Hepatocyte (in vitro differentiated cells): ENCODE measurements around the gene KIRREL3.

Experiments used
- EZH2 ChIP-seq: fragments of 200-600 bp; sonication (generic); IDR thresholded peaks from 2 replicates; pipeline ENCODE4 v1.6.1; 2016; ENCODE audit warnings: antibody characterized with exemption, mild to moderate bottlenecking, borderline replicate concordance
- EZH2phosphoT487 ChIP-seq: fragments of 200-600 bp; sonication (generic); IDR thresholded peaks from one replicate; pipeline ENCODE4 v1.6.1; 2018; ENCODE audit warnings: antibody characterized with exemption, mild to moderate bottlenecking, low read depth, moderate library complexity; ENCODE audit not compliant: unreplicated experiment, severe bottlenecking
- TF ChIP-seq, protein P1 (sequence below): fragments of 200-600 bp; sonication (generic); IDR thresholded peaks from 2 replicates; pipeline ENCODE4 v1.5.1; 2016; ENCODE audit warnings: antibody characterized with exemption, mild to moderate bottlenecking; ENCODE audit not compliant: poor library complexity

DNA sequence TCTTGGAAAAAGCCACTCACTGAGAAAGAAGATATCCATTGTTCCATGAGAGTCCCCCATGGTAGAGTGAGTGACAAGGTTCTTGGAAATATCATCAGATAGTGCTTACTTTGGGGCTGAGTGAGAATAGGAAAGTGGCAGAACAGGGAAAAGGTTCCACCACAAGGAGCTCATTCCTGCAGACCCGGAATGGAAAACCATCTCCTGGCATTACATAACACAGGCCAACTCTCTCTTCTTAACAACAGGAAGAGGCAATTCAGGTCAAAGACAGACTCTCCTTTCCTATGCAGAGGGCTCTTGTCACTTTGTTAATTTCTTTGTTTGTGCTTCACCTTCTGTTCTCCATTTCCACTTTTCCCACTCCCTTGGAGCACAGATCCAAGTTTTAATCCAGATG, 259.7 kb downstream of the KIRREL3 start:
- TF ChIP-seq, protein P1, sequence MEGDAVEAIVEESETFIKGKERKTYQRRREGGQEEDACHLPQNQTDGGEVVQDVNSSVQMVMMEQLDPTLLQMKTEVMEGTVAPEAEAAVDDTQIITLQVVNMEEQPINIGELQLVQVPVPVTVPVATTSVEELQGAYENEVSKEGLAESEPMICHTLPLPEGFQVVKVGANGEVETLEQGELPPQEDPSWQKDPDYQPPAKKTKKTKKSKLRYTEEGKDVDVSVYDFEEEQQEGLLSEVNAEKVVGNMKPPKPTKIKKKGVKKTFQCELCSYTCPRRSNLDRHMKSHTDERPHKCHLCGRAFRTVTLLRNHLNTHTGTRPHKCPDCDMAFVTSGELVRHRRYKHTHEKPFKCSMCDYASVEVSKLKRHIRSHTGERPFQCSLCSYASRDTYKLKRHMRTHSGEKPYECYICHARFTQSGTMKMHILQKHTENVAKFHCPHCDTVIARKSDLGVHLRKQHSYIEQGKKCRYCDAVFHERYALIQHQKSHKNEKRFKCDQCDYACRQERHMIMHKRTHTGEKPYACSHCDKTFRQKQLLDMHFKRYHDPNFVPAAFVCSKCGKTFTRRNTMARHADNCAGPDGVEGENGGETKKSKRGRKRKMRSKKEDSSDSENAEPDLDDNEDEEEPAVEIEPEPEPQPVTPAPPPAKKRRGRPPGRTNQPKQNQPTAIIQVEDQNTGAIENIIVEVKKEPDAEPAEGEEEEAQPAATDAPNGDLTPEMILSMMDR: no peak
- TF ChIP-seq EZH2 (no peak), EZH2phosphoT487 (no peak)
